Measurements from ENCODE around the gene KCNH6. TPM values are rescaled to one million over a fixed set of nuclear protein-coding genes. Genes with fewer than 3 reads are reported as not detected.

Gene KCNH6
- total RNA-seq, 5 donors from 2014 or later (not counting 1 experiment from before 2014, with no cell fraction given), result not detected

GRCh38 chr17:63487014-63487339 lies 36.2 kb upstream of the KCNH6 start:
- Histone ChIP-seq H3K27ac (ENCODE audit: low read length) (no peak overlapping the region), H3K4me3 (ENCODE audit: control insufficient read depth in 1 of 2, extremely low read depth in 1 of 2, low read length in 1 of 2) (no peak overlapping the region), H3K9me3 (no peaks in the 10 kb centered on the region), H3K27me3 (replicated peaks in 1 of 2; ENCODE audit: control insufficient read depth in 2 of 2, extremely low read depth in 1 of 2, insufficient read depth in 2 of 2, low read length in 1 of 2) (peaks cover 0 to 11% of the 10 kb centered on the region in 2 experiments), H3K4me1 (ENCODE audit: control insufficient read depth in 1 of 2, extremely low read depth in 1 of 2, insufficient read depth in 2 of 2, low read length in 2 of 2) (no peaks in the 10 kb centered on the region), H3K36me3 (ENCODE audit: control insufficient read depth in 2 of 2, extremely low read depth in 1 of 2, insufficient read depth in 1 of 2, low read length in 1 of 2) (no peaks in the 10 kb centered on the region)
- DNase-seq (no peak), ATAC-seq (replicated peaks in 1 of 4) (no peak)
- H3K4me3 Mint-ChIP-seq, result no peak overlapping the region
- H3K36me3 Mint-ChIP-seq, result no peaks in the 10 kb centered on the region
- no peaks in the 10 kb centered on the region for H3K9me3 Mint-ChIP-seq
- WGBS (ENCODE audit: insufficient coverage), result 83% methylated on average over 9 of the region's 11 CpGs
- ChIA-PET CTCF (no interaction called here), POLR2A (no interaction called here)
- H3K27me3 Mint-ChIP-seq, result no peaks in the 10 kb centered on the region
- H3K4me1 Mint-ChIP-seq, result no peaks in the 10 kb centered on the region
- no peak overlapping the region for H3K27ac Mint-ChIP-seq

- H3K4me1 ChIP-seq (ENCODE audit: control insufficient read depth in 1 of 2, extremely low read depth in 1 of 2, insufficient read depth in 2 of 2, low read length in 2 of 2), result no peaks in the 10 kb centered on the region
- no peaks in the 10 kb centered on the region for H3K36me3 Mint-ChIP-seq
- no peaks in the 10 kb centered on the region for H3K9me3 Mint-ChIP-seq
- POLR2A ChIA-PET, result no interaction called here
- H3K36me3 ChIP-seq (ENCODE audit: control insufficient read depth in 2 of 2, extremely low read depth in 1 of 2, insufficient read depth in 1 of 2, low read length in 1 of 2), result no peaks in the 10 kb centered on the region
- no peaks in the 10 kb centered on the region for H3K9me3 ChIP-seq
- 89% methylated on average over 2 of the region's 10 CpGs for WGBS (ENCODE audit: insufficient coverage)
- H3K27me3 ChIP-seq (replicated peaks in 1 of 2; ENCODE audit: control insufficient read depth in 2 of 2, extremely low read depth in 1 of 2, insufficient read depth in 2 of 2, low read length in 1 of 2), result peaks cover 0 to 11% of the 10 kb centered on the region in 2 experiments
- no peak for ATAC-seq (replicated peaks in 1 of 4)
- H3K27ac ChIP-seq (ENCODE audit: low read length), result no peak overlapping the region
- H3K4me1 Mint-ChIP-seq, result no peaks in the 10 kb centered on the region
- H3K27me3 Mint-ChIP-seq, result no peaks in the 10 kb centered on the region
- H3K27ac Mint-ChIP-seq, result no peak overlapping the region
- DNase-seq, result no peak
- H3K4me3 Mint-ChIP-seq, result no peak overlapping the region
- no peak overlapping the region for H3K4me3 ChIP-seq (ENCODE audit: control insufficient read depth in 1 of 2, extremely low read depth in 1 of 2, low read length in 1 of 2)
- CTCF ChIA-PET, result interaction anchor here in 1 of 2 donors (0.7 kb wide), 1 partner anchor 76 kb away, joined by 4 read pairs; no protein-coding TSS in a partner anchor
These were observed 34.3 kb upstream of the KCNH6 start for GRCh38 chr17:63488851-63489250.

DNA sequence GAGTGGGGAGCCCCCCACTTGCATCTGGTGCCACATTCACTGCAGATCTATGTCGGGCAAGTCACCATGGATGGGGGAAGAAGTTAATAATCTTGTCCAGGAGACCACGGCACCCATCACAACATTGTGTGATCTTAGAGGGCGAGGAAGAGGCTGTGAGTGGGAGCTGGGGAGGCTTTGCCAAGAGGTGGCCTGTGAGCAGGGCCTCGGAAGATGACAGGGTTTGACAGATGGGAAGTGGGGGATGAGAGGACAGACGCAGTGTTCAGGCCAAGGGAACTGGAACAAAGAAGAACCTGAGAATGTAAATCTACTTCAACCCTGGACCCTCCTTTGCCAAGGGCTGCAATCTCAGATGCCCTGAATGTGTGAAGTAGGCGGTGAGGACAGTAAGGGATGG lies 33.9 kb upstream of the KCNH6 start:
- H3K36me3 ChIP-seq (ENCODE audit: control insufficient read depth in 2 of 2, extremely low read depth in 1 of 2, insufficient read depth in 1 of 2, low read length in 1 of 2), result no peaks in the 10 kb centered on the region
- no peaks in the 10 kb centered on the region for H3K9me3 ChIP-seq
- Mint-ChIP-seq H3K36me3 (no peaks in the 10 kb centered on the region), H3K27ac (no peak overlapping the region), H3K9me3 (no peaks in the 10 kb centered on the region), H3K27me3 (no peaks in the 10 kb centered on the region), H3K4me3 (no peak overlapping the region), H3K4me1 (no peaks in the 10 kb centered on the region)
- CTCF ChIA-PET, result no interaction called here
- no peak overlapping the region for H3K27ac ChIP-seq (ENCODE audit: low read length)
- H3K4me1 ChIP-seq (ENCODE audit: control insufficient read depth in 1 of 2, extremely low read depth in 1 of 2, insufficient read depth in 2 of 2, low read length in 2 of 2), result no peaks in the 10 kb centered on the region
- 85% methylated on average over 4 of the region's 6 CpGs for WGBS (ENCODE audit: insufficient coverage)
- peaks cover 0 to 11% of the 10 kb centered on the region in 2 experiments for H3K27me3 ChIP-seq (replicated peaks in 1 of 2; ENCODE audit: control insufficient read depth in 2 of 2, extremely low read depth in 1 of 2, insufficient read depth in 2 of 2, low read length in 1 of 2)
- DNase-seq (no peak), ATAC-seq (replicated peaks in 1 of 4) (no peak)
- H3K4me3 ChIP-seq (ENCODE audit: control insufficient read depth in 1 of 2, extremely low read depth in 1 of 2, low read length in 1 of 2), result no peak overlapping the region
- POLR2A ChIA-PET, result no interaction called here

GRCh38 chr17:63490329-63490728 lies 32.8 kb upstream of the KCNH6 start:
- Mint-ChIP-seq H3K4me1 (no peaks in the 10 kb centered on the region), H3K27me3 (no peaks in the 10 kb centered on the region), H3K9me3 (no peaks in the 10 kb centered on the region), H3K4me3 (no peak overlapping the region), H3K27ac (no peak overlapping the region), H3K36me3 (no peaks in the 10 kb centered on the region)
- ChIA-PET CTCF (interaction anchor here in 1 of 2 donors (0.6 kb wide), 1 partner anchor 13 kb away, joined by 3 read pairs; the partner anchor contains the start of gene ACE), POLR2A (no interaction called here)
- Histone ChIP-seq H3K36me3 (ENCODE audit: control insufficient read depth in 2 of 2, extremely low read depth in 1 of 2, insufficient read depth in 1 of 2, low read length in 1 of 2) (no peaks in the 10 kb centered on the region), H3K4me1 (ENCODE audit: control insufficient read depth in 1 of 2, extremely low read depth in 1 of 2, insufficient read depth in 2 of 2, low read length in 2 of 2) (no peaks in the 10 kb centered on the region), H3K27ac (ENCODE audit: low read length) (no peak overlapping the region), H3K27me3 (replicated peaks in 1 of 2; ENCODE audit: control insufficient read depth in 2 of 2, extremely low read depth in 1 of 2, insufficient read depth in 2 of 2, low read length in 1 of 2) (peaks cover 0 to 11% of the 10 kb centered on the region in 2 experiments), H3K9me3 (no peaks in the 10 kb centered on the region), H3K4me3 (ENCODE audit: control insufficient read depth in 1 of 2, extremely low read depth in 1 of 2, low read length in 1 of 2) (no peak overlapping the region)
- no peak for ATAC-seq (replicated peaks in 1 of 4)
- no peak for DNase-seq
- WGBS (ENCODE audit: insufficient coverage), result 81% methylated on average over 9 of the region's 10 CpGs

- H3K4me3 ChIP-seq (ENCODE audit: control insufficient read depth in 1 of 2, extremely low read depth in 1 of 2, low read length in 1 of 2), result no peak overlapping the region
- ATAC-seq (replicated peaks in 1 of 4) (no peak), DNase-seq (no peak)
- H3K4me1 ChIP-seq (ENCODE audit: control insufficient read depth in 1 of 2, extremely low read depth in 1 of 2, insufficient read depth in 2 of 2, low read length in 2 of 2), result no peaks in the 10 kb centered on the region
- H3K36me3 Mint-ChIP-seq, result no peaks in the 10 kb centered on the region
- no peak overlapping the region for H3K27ac ChIP-seq (ENCODE audit: low read length)
- WGBS (ENCODE audit: insufficient coverage), result 86% methylated on average over 19 of the region's 22 CpGs
- no peaks in the 10 kb centered on the region for H3K27me3 Mint-ChIP-seq
- H3K27ac Mint-ChIP-seq, result no peak overlapping the region
- H3K9me3 Mint-ChIP-seq, result no peaks in the 10 kb centered on the region
- no peak overlapping the region for H3K4me3 Mint-ChIP-seq
- H3K36me3 ChIP-seq (ENCODE audit: control insufficient read depth in 2 of 2, extremely low read depth in 1 of 2, insufficient read depth in 1 of 2, low read length in 1 of 2), result no peaks in the 10 kb centered on the region
- no peaks in the 10 kb centered on the region for H3K9me3 ChIP-seq
- peaks cover 0 to 11% of the 10 kb centered on the region in 2 experiments for H3K27me3 ChIP-seq (replicated peaks in 1 of 2; ENCODE audit: control insufficient read depth in 2 of 2, extremely low read depth in 1 of 2, insufficient read depth in 2 of 2, low read length in 1 of 2)
- ChIA-PET CTCF (no interaction called here), POLR2A (no interaction called here)
- H3K4me1 Mint-ChIP-seq, result no peaks in the 10 kb centered on the region
These were observed 32.2 kb upstream of the KCNH6 start for GRCh38 chr17:63490858-63491400.

GRCh38 chr17:63491413-63491812 lies 31.7 kb upstream of the KCNH6 start:
- H3K4me3 ChIP-seq (ENCODE audit: control insufficient read depth in 1 of 2, extremely low read depth in 1 of 2, low read length in 1 of 2), result no peak overlapping the region
- WGBS (ENCODE audit: insufficient coverage), result 94% methylated on average over 7 of the region's 8 CpGs
- ATAC-seq (replicated peaks in 1 of 4) (no peak), DNase-seq (no peak)
- peaks cover 0 to 11% of the 10 kb centered on the region in 2 experiments for H3K27me3 ChIP-seq (replicated peaks in 1 of 2; ENCODE audit: control insufficient read depth in 2 of 2, extremely low read depth in 1 of 2, insufficient read depth in 2 of 2, low read length in 1 of 2)
- no peaks in the 10 kb centered on the region for H3K36me3 ChIP-seq (ENCODE audit: control insufficient read depth in 2 of 2, extremely low read depth in 1 of 2, insufficient read depth in 1 of 2, low read length in 1 of 2)
- Mint-ChIP-seq H3K4me1 (no peaks in the 10 kb centered on the region), H3K27ac (no peak overlapping the region), H3K4me3 (no peak overlapping the region), H3K36me3 (no peaks in the 10 kb centered on the region), H3K9me3 (no peaks in the 10 kb centered on the region), H3K27me3 (no peaks in the 10 kb centered on the region)
- H3K27ac ChIP-seq (ENCODE audit: low read length), result no peak overlapping the region
- H3K4me1 ChIP-seq (ENCODE audit: control insufficient read depth in 1 of 2, extremely low read depth in 1 of 2, insufficient read depth in 2 of 2, low read length in 2 of 2), result no peaks in the 10 kb centered on the region
- no peaks in the 10 kb centered on the region for H3K9me3 ChIP-seq
- ChIA-PET CTCF (no interaction called here), POLR2A (no interaction called here)
